Endometrial microvascular endothelial cells (primary cell): ENCODE measurements around the gene EMID1. TPM values are rescaled to one million over a fixed set of nuclear protein-coding genes. Genes with fewer than 3 reads are reported as not detected.
"Not testable (repeated sequence)": the region's sequence is repeated elsewhere in the genome, so short reads cannot be mapped to it uniquely, and the experiment has no call there.

Experiments
- in situ Hi-C: cut with HindIII; loops from 2 replicates; pipeline ENCODE4 v1.10.0; 2017; ENCODE audit warnings: low sequenced_read_pairs, low pct_unique_long_range_greater_than_20kb; ENCODE audit errors: inconsistent ontology term
- total RNA-seq: library from RNA; depleted of rRNA; stranded (reverse); fragments of >200 nt; gene quantifications from one replicate; pipeline ENCODE4 v1.2.3, GENCODE V29; 2015; ENCODE audit errors: inconsistent ontology term

Gene EMID1
- total RNA-seq, 1 donor from 2014 or later = not detected

DNA sequence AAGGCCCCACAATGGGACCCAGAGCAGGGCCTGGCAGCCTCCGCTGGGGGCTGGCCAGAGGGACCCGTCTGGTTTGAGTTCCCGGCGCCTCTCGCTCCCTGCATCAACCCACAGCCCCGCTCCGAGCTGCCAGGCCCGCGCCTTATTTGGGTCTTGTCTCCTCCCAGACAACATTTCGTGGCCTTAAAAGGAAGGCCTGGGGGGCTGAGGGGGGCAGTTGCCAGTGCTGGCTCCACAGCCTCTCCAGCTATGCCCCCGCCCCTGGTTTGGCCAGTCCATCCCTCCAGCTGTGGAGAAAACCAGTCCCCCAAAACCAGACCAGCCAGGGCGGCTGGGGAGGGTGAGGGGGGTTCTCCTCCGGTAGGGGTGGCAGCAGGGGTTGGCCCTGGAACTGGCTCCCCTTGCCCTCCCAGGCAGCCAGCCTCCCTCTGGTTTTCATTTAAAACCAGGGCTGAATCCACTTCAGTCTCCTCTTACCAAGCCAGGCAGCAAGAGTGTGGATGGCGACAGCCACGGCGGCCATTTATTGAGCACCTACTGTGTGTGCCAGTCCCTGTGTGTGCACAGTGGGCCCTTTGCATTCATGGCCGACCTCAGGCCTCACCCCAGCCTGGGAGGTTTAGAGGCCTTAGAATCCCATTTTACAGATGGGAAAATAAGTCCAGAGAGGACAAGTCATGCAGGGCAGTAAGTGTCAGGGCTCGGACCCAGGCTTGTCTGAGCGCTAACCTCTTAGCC, 18.6 kb downstream of the EMID1 start:
- in situ Hi-C loops = no loop called here

DNA sequence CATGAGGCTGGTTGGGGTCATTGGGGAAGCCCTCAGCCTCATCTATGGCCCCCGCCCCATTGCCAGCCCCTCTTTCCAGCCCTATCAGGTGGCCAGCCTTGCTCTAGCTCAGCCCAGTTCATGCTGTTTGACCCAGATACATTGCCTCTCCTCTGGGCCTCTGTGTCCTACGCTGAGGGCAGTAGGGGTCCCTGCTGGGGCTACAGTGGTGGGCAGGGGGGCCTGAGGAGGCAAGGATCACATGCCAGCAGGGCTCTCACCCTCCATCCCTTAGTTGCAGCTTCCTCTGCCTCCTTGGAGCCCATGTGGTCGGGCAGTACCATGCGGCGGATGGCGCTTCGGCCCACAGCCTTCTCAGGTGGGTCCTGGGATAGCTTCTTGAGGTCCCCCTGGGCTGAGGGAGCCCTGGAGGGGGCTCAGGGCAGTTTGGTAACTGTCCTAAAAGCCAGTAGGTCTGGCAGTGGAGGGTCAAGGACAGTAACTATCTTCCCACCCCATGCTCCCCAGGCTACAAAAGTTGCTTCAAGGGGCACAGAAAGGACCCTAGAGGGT, 19.2 kb downstream of the EMID1 start:
- in situ Hi-C loops = no loop called here

DNA sequence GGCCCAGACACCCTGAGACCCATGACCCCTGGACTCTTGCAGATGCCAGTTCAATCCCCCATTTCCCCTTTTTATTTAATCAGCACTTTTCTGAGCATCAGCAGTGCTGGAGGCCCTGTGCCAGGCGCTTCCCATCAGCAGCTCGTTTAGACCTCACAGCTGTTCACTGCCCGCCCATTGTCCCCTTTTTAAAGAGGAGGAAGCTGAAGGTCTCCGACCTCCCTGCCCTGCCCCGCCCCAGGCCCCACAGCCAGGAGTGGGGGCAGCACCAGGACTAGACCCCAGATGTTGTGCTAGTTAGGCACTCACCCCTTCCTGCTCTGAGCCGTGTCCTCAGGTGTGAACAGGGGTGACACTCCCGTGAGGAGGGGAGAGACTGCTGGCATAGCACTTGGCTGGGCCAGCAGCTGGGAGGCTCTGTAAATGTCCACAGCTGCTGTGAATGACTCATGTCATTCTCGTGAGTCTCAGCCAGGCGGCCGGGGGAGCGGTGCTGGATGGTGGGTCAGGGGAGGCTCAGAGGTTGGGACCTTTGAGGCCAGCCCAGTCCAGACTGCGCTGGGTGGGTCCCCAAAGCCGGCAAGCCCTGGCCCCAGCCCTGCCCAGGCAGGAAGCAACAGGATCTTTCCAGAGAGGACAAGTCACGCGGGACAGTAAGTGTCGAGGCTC, 19.9 kb downstream of the EMID1 start:
- in situ Hi-C loops = no loop called here

GRCh38 chr22:29226351-29226981, 20.8 kb downstream of the EMID1 start:
- in situ Hi-C loops = no loop called here

- in situ Hi-C loops = no loop called here
Measured at GRCh38 chr22:29230972-29231875, 25.5 kb downstream of the EMID1 start.

- in situ Hi-C loops = no loop called here
Measured at GRCh38 chr22:29231971-29232959, 26.6 kb downstream of the EMID1 start.

DNA sequence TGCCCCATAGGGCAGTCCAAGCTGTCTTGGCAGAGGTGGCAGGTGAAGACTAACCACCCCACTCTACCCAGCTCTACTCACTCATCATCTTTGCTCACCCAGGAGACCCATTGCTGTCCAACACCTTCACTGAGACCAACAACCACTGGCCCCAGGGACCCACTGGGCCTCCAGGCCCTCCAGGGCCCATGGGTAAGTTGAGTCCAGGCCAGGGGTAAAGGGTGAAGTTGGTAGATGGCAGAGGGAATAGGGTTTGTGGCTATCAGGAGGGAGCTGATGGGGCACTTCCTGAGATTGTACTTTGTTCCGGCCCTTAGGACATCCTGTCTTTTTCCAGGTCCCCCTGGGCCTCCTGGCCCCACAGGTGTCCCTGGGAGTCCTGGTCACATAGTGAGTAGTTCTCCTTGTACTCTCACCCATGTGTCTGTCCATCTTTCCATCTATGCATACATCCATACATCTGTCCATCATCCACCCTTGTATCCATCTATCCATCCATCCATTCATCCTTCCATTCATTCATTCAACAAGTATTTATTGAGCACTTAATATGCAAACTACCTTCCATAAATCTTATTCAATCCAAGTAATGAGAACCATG, 27.7 kb downstream of the EMID1 start:
- in situ Hi-C loops = no loop called here

GRCh38 chr22:29240481-29240880, 34.8 kb downstream of the EMID1 start:
- in situ Hi-C loops = not testable (repeated sequence)

GRCh38 chr22:29243874-29244446, 38.3 kb downstream of the EMID1 start:
- in situ Hi-C loops = no loop called here

- in situ Hi-C loops = no loop called here
Measured at GRCh38 chr22:29244785-29245625, 39.3 kb downstream of the EMID1 start.

GRCh38 chr22:29245626-29246385, 40.1 kb downstream of the EMID1 start:
- in situ Hi-C loops = no loop called here

GRCh38 chr22:29247891-29248290, 42.2 kb downstream of the EMID1 start:
- in situ Hi-C loops = not testable (repeated sequence)

DNA sequence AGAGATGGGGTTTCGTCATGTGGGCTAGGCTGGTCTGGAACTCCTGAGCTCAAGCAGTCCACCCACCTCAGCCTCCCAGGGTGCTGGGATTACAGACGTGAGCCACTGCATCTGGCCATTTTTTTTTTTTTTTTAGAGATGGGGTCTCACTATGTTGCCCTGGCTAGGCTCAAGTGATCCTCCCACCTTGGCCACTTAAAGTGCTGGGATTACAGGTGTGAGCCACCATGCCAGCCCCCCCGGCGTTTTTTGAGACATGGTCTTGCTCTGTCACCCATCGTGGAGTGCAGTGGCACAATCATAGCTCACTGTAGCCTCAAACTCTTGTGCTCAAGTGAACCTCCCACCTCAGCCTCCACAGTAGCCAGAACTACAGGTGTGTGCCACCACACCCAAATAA, 45.6 kb downstream of the EMID1 start:
- in situ Hi-C loops = no loop called here

- in situ Hi-C loops = no loop called here
Measured at GRCh38 chr22:29251981-29252911, 46.5 kb downstream of the EMID1 start.
